ENCODE results near the gene GABRB1. TPM values are rescaled to one million over a fixed set of nuclear protein-coding genes. Genes with fewer than 3 reads are reported as not detected.

GABRB1 gene
- total RNA-seq, 1 experiment from 2014 or later: not detected

DNA sequence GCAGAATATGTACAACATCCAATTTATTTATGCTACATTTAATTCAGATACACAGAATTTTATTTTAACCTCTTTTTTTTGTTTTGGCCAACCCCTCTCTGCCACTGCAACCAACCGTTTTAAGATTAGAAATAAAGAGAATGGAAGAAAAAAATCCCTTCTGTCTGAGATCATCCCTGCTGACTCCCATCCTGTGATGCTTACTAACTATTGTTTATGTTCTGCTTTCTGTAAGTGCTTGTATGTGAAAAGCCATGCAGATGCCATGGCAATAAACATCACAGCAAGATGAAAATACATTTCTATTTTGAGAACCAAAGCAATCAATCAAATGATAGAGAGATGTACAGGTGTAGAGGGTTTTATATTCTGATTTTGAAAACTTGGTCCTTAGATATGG lies 70.1 kb downstream of the GABRB1 start:
- no peaks in the 10 kb centered on the region for H4K20me1 ChIP-seq (ENCODE audit: insufficient read depth)
- CTCF ChIA-PET: no interaction called here

DNA sequence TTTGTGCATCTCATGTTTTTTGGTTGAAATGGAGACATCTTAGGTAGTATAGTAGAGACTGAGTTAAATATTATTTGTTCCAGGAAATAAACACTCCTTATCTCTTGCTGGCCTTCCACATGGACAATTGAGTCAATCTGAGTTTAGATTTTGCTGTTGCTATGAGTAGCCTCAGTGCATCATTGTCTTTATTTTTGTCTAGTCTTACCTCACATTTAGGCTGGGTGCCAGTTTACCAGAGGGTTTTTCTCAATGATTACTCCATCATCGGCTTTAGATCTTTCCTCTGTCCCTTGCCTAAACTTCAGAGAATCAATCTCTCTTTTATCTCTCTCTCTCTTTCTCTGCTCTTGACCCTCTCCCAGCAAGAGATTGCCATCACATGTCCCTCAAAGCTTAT lies 73.6 kb downstream of the GABRB1 start:
- CTCF ChIA-PET: no interaction called here
- intact Hi-C loops (cut with micrococcal nuclease): no loop called here
- Histone ChIP-seq H3K9ac (ENCODE audit: low read length) (no peak overlapping the region), H3K27me3 (ENCODE audit: insufficient read depth, low read length) (no peaks in the 10 kb centered on the region), H3K79me2 (ENCODE audit: insufficient read depth, low read length) (no peaks in the 10 kb centered on the region), H3K9me3 (ENCODE audit: control insufficient read depth in 1 of 2, insufficient read depth in 1 of 2, low read depth in 1 of 2, low read length in 2 of 2) (no peaks in the 10 kb centered on the region), H3K4me3 (replicated peaks in 1 of 2; ENCODE audit: low read depth in 1 of 2, low read length in 2 of 2) (no peak overlapping the region), H3K4me1 (ENCODE audit: control insufficient read depth in 1 of 2, insufficient read depth in 2 of 2, low read length in 2 of 2) (no peaks in the 10 kb centered on the region), H4K20me1 (ENCODE audit: insufficient read depth) (no peaks in the 10 kb centered on the region), H3K36me3 (ENCODE audit: control insufficient read depth in 1 of 2, insufficient read depth in 2 of 2, low read length in 2 of 2) (no peaks in the 10 kb centered on the region), H3K4me2 (ENCODE audit: low read length) (no peak overlapping the region), H2AFZ (ENCODE audit: low read depth, low read length, poor library complexity, severe bottlenecking) (no peak overlapping the region), H3K27ac (ENCODE audit: low read depth, low read length) (no peak overlapping the region), H3K9me2 (ENCODE audit: insufficient read depth) (no peaks in the 10 kb centered on the region)
- RAD21 ChIA-PET (ENCODE audit: low non-redundant PET in 1 of 2, low total read pairs in 2 of 2, uncharacterized antibody in 2 of 2, unreplicated experiment in 2 of 2): no interaction called here
- DNase-seq (ENCODE audit: low read depth, low spot score) (no peak), ATAC-seq (no peak)
- POLR2A ChIA-PET: no interaction called here
- no TSS peak for BruUV-seq (replicated peaks)
- TF ChIP-seq, protein P1, sequence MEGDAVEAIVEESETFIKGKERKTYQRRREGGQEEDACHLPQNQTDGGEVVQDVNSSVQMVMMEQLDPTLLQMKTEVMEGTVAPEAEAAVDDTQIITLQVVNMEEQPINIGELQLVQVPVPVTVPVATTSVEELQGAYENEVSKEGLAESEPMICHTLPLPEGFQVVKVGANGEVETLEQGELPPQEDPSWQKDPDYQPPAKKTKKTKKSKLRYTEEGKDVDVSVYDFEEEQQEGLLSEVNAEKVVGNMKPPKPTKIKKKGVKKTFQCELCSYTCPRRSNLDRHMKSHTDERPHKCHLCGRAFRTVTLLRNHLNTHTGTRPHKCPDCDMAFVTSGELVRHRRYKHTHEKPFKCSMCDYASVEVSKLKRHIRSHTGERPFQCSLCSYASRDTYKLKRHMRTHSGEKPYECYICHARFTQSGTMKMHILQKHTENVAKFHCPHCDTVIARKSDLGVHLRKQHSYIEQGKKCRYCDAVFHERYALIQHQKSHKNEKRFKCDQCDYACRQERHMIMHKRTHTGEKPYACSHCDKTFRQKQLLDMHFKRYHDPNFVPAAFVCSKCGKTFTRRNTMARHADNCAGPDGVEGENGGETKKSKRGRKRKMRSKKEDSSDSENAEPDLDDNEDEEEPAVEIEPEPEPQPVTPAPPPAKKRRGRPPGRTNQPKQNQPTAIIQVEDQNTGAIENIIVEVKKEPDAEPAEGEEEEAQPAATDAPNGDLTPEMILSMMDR (IDR thresholded peaks at IDR 0.05 in 2 of 3, conservative IDR thresholded peaks at IDR 0.05 in 1 of 3; ENCODE audit: borderline replicate concordance in 1 of 3, insufficient read depth in 1 of 3, low read depth in 2 of 3, low read length in 2 of 3): no peak
- TF ChIP-seq, protein P2, sequence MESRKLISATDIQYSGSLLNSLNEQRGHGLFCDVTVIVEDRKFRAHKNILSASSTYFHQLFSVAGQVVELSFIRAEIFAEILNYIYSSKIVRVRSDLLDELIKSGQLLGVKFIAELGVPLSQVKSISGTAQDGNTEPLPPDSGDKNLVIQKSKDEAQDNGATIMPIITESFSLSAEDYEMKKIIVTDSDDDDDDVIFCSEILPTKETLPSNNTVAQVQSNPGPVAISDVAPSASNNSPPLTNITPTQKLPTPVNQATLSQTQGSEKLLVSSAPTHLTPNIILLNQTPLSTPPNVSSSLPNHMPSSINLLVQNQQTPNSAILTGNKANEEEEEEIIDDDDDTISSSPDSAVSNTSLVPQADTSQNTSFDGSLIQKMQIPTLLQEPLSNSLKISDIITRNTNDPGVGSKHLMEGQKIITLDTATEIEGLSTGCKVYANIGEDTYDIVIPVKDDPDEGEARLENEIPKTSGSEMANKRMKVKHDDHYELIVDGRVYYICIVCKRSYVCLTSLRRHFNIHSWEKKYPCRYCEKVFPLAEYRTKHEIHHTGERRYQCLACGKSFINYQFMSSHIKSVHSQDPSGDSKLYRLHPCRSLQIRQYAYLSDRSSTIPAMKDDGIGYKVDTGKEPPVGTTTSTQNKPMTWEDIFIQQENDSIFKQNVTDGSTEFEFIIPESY (IDR thresholded peaks at IDR 0.05; ENCODE audit: extremely low read depth, insufficient replicate concordance, low read length): no peak
- TF ChIP-seq EZH2 (IDR thresholded peaks at IDR 0.05): no peak
- TF ChIP-seq FOSL1 (IDR thresholded peaks at IDR 0.05; ENCODE audit: low read depth): no peak
- TF ChIP-seq POLR2AphosphoS5 (IDR thresholded peaks at IDR 0.05; ENCODE audit: low read depth, low read length): no peak

More for the DNA sequence above, 70.1 kb downstream of the GABRB1 start:
- RAD21 ChIA-PET (ENCODE audit: low non-redundant PET in 1 of 2, low total read pairs in 2 of 2, uncharacterized antibody in 2 of 2, unreplicated experiment in 2 of 2): no interaction called here
- no TSS peak for BruUV-seq (replicated peaks)
- POLR2A ChIA-PET: no interaction called here
- no peak overlapping the region for H2AFZ ChIP-seq (ENCODE audit: low read depth, low read length, poor library complexity, severe bottlenecking)
- DNase-seq (ENCODE audit: low read depth, low spot score): no peak
- no peaks in the 10 kb centered on the region for H3K9me2 ChIP-seq (ENCODE audit: insufficient read depth)
- ATAC-seq: no peak
- H3K36me3 ChIP-seq (ENCODE audit: control insufficient read depth in 1 of 2, insufficient read depth in 2 of 2, low read length in 2 of 2): no peaks in the 10 kb centered on the region
- H3K27ac ChIP-seq (ENCODE audit: low read depth, low read length): no peak overlapping the region
- no peak overlapping the region for H3K9ac ChIP-seq (ENCODE audit: low read length)
- no peaks in the 10 kb centered on the region for H3K27me3 ChIP-seq (ENCODE audit: insufficient read depth, low read length)
- no peaks in the 10 kb centered on the region for H3K9me3 ChIP-seq (ENCODE audit: control insufficient read depth in 1 of 2, insufficient read depth in 1 of 2, low read depth in 1 of 2, low read length in 2 of 2)
- H3K79me2 ChIP-seq (ENCODE audit: insufficient read depth, low read length): no peaks in the 10 kb centered on the region
- no peak overlapping the region for H3K4me3 ChIP-seq (replicated peaks in 1 of 2; ENCODE audit: low read depth in 1 of 2, low read length in 2 of 2)
- H3K4me1 ChIP-seq (ENCODE audit: control insufficient read depth in 1 of 2, insufficient read depth in 2 of 2, low read length in 2 of 2): no peaks in the 10 kb centered on the region
- intact Hi-C loops (cut with micrococcal nuclease): no loop called here
- H3K4me2 ChIP-seq (ENCODE audit: low read length): no peak overlapping the region
- TF ChIP-seq, protein P1 (IDR thresholded peaks at IDR 0.05 in 2 of 3, conservative IDR thresholded peaks at IDR 0.05 in 1 of 3; ENCODE audit: borderline replicate concordance in 1 of 3, insufficient read depth in 1 of 3, low read depth in 2 of 3, low read length in 2 of 3): no peak
- TF ChIP-seq, protein P3, sequence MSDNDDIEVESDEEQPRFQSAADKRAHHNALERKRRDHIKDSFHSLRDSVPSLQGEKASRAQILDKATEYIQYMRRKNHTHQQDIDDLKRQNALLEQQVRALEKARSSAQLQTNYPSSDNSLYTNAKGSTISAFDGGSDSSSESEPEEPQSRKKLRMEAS (IDR thresholded peaks at IDR 0.05): no peak
- TF ChIP-seq JUND (IDR thresholded peaks at IDR 0.05) (no peak), FOSL1 (IDR thresholded peaks at IDR 0.05; ENCODE audit: low read depth) (no peak)

Measured in HCT116 (cell line).